ENCODE data around the gene DNAH1. TPM values are rescaled to one million over a fixed set of nuclear protein-coding genes. Genes with fewer than 3 reads are reported as not detected.
"Not testable (repeated sequence)": the region's sequence is repeated elsewhere in the genome, so short reads cannot be mapped to it uniquely, and the experiment has no call there.

Gene DNAH1
- total RNA-seq, 4 donors from 2014 or later, result 1.4 to 6.8 (median 2.0) TPM

DNA sequence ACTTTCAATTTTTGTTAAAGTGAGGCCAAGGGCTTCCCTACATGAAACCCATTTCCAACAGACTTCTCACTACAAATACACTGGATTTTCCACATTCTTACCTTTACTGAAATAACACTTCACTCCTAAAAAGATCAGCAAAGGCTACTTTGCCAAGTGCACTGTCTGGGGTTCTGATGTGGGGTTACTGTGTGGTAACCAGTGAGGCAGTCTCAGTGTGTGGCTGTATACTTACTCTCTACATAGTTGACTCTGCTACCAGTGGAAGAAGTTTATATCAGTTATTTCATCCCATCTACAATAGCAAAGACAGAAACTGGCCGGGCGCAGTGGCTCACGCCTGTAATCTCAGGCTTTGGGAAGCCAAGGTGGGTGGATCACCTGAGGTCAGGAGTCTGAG, 43.3 kb upstream of the DNAH1 start:
- Histone ChIP-seq H3K4me3 (no peak overlapping the region), H3K27ac (peak overlapping the region in 2 of 4 donors; percentile 8 to 15), H3K9me3 (no peaks in the 10 kb centered on the region), H3K27me3 (no peaks in the 10 kb centered on the region), H3K4me1 (peaks cover 68 to 76% of the 10 kb centered on the region in 2 donors), H3K36me3 (peaks cover 0 to 24% of the 10 kb centered on the region in 2 donors)
- in situ Hi-C loops (cut with MboI; ENCODE audit: low sequenced_read_pairs in 4 of 4) (no loop called here), intact Hi-C loops (cut with DNase I; ENCODE audit: low total_unique reads) (loop anchor here (10.0 kb wide), 1 partner anchor 218 kb away; the partner anchor contains the start of gene DUSP7)
- TF ChIP-seq, protein P1, sequence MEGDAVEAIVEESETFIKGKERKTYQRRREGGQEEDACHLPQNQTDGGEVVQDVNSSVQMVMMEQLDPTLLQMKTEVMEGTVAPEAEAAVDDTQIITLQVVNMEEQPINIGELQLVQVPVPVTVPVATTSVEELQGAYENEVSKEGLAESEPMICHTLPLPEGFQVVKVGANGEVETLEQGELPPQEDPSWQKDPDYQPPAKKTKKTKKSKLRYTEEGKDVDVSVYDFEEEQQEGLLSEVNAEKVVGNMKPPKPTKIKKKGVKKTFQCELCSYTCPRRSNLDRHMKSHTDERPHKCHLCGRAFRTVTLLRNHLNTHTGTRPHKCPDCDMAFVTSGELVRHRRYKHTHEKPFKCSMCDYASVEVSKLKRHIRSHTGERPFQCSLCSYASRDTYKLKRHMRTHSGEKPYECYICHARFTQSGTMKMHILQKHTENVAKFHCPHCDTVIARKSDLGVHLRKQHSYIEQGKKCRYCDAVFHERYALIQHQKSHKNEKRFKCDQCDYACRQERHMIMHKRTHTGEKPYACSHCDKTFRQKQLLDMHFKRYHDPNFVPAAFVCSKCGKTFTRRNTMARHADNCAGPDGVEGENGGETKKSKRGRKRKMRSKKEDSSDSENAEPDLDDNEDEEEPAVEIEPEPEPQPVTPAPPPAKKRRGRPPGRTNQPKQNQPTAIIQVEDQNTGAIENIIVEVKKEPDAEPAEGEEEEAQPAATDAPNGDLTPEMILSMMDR (IDR thresholded peaks at IDR 0.05 in 4 of 5, conservative IDR thresholded peaks at IDR 0.05 in 1 of 5), result no peak
- TF ChIP-seq POLR2A (IDR thresholded peaks at IDR 0.05), result no peak
- DNase-seq, result no peak
- ATAC-seq, result no peak

DNA sequence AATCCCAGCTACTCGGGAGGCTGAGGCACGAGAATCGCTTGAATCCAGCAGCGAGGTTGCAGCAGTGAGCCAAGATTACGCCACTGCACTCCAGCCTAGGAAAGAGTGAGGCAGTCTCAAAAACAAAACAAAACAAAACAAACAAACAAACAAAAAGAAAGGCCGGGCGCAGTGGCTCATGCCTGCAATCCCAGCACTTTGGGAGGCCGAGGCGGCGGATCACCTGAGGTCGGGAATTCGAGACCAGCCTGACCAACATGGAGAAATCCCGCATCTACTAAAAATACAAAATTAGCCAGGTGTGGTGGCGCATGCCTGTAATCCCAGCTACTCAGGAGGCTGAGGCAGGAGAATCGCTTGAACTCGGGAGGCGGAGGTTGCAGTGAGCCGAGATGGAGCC, 41.3 kb upstream of the DNAH1 start:
- intact Hi-C loops (cut with DNase I; ENCODE audit: low total_unique reads) (loop anchor here (5.0 to 10.0 kb wide), 2 partner anchors 133 to 220 kb away; partner anchors contain the start of gene DUSP7), in situ Hi-C loops (cut with MboI; ENCODE audit: low sequenced_read_pairs in 4 of 4) (loop anchor here in 2 of 4 donors (5.0 kb wide), 1 partner anchor 42 kb away; no protein-coding TSS in a partner anchor)

DNA sequence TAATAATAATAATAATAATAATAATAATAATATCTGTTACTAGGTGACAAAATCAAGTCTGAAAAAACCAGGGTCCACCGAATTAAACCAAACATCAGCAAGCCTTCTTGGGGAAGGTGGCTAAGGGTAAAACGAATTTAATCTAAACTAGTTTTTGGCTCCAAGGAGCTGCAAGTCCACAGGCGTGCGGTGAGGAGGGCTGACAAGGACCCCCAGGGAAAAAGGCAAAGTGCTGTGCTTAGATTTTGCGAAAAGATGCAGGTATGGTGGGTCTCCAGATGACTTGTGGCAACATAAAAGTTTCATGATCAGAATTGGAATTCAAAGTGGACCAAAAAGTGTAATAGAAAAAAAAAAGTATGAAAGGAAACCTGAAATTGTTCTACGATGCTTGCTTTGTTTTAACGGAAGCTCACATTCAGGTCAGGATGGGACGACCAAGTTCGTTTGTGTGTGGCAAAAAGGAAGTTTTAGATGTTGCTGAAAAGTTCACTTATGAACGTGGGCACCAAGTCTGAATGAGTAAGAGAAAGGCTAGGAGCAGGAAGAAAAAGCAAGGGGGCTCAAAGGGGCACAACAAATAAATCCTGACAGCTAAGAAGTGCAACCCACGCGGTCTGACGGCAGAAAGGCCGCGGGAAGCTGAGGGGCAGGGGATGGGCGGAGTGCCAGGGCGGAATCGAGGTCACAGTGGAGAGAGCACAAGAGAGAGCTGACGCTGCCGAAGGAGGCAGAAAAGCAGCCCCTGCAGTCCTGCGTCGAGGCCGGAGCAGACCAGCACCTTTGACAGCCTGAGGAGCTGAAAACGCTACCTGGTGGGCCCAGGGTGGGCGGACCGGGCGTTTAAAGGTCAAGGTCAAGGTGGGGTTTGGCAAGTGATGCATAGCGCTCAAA, 38.8 kb upstream of the DNAH1 start:
- in situ Hi-C loops (cut with MboI; ENCODE audit: low sequenced_read_pairs in 4 of 4), result loop anchor here in 2 of 4 donors (5.0 kb wide), 1 partner anchor 45 kb away; no protein-coding TSS in a partner anchor
- Histone ChIP-seq H3K4me1 (peaks cover 62 to 63% of the 10 kb centered on the region in 2 donors), H3K27me3 (no peaks in the 10 kb centered on the region), H3K9me3 (no peaks in the 10 kb centered on the region), H3K27ac (peak overlapping the region; percentile 89 to 97 (median 94)), H3K36me3 (no peaks in the 10 kb centered on the region), H3K4me3 (peak overlapping the region; percentile 66 to 95 (median 82))
- TF ChIP-seq, protein P1 (IDR thresholded peaks at IDR 0.05 in 4 of 5, conservative IDR thresholded peaks at IDR 0.05 in 1 of 5), result no peak
- TF ChIP-seq POLR2A (IDR thresholded peaks at IDR 0.05), result peak; percentile 49 to 64
- peak; percentile 57 to 72 for DNase-seq
- ATAC-seq, result peak; percentile 31 to 41
- intact Hi-C loops (cut with DNase I; ENCODE audit: low total_unique reads), result loop anchor here (5.0 to 10.0 kb wide), 2 partner anchors 130 to 223 kb away; partner anchors contain the start of gene DUSP7

More for the DNA sequence above, 41.3 kb upstream of the DNAH1 start:
- not testable (repeated sequence) for H3K27me3 ChIP-seq, H3K36me3 ChIP-seq, DNase-seq, H3K9me3 ChIP-seq, ATAC-seq
- peak overlapping the region in 2 of 4 donors; percentile 94 to 95 for H3K4me3 ChIP-seq
- peak overlapping the region in 3 of 4 donors; percentile 89 to 97 (median 97) for H3K27ac ChIP-seq
- peaks cover 76 to 77% of the 10 kb centered on the region in 2 donors for H3K4me1 ChIP-seq

DNA sequence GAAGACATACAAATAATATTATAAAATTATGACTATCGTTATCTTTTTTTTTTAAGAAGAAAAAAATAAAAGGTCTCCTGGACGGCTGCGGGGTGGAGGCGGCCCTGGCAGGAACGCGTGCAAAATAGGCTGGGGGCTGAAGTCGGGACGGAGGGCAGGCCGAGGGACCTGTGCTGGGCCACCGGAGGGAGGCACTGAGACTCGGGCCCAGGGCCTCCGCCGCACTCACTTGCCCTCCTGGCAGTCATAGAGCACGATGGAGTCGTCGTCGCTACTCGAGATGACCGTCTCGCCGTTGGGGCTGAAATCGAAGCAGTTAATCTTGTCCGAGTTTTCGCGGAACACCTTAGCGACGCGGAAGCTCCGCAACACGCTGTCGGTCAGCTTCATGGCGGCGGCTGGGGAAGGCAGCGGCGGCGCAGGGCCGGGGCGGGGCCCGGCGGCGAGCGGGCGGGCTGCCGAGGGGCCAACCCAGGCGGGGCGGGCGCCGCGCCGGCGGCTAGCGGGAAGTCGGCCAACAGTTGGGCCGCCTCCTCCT, 38.1 kb upstream of the DNAH1 start:
- DNase-seq (peak; percentile 29 to 66), ATAC-seq (peak; percentile 80 to 84)
- no peaks in the 10 kb centered on the region for H3K36me3 ChIP-seq
- no peaks in the 10 kb centered on the region for H3K27me3 ChIP-seq
- peak overlapping the region; percentile 89 to 97 (median 94) for H3K27ac ChIP-seq
- TF ChIP-seq POLR2A (IDR thresholded peaks at IDR 0.05), result no peak
- TF ChIP-seq, protein P1 (IDR thresholded peaks at IDR 0.05 in 4 of 5, conservative IDR thresholded peaks at IDR 0.05 in 1 of 5), result peak; percentile 25 to 65 (median 38)
- H3K4me1 ChIP-seq, result peaks cover 55 to 58% of the 10 kb centered on the region in 2 donors
- peak overlapping the region; percentile 66 to 95 (median 82) for H3K4me3 ChIP-seq
- intact Hi-C loops (cut with DNase I; ENCODE audit: low total_unique reads) (loop anchor here (1.0 to 10.0 kb wide), 3 partner anchors 43 to 223 kb away; partner anchors contain the start of gene DUSP7), in situ Hi-C loops (cut with MboI; ENCODE audit: low sequenced_read_pairs in 4 of 4) (loop anchor here in 2 of 4 donors (5.0 kb wide), 1 partner anchor 46 kb away; no protein-coding TSS in a partner anchor)
- H3K9me3 ChIP-seq, result no peaks in the 10 kb centered on the region
